HL-60 (cell line): ENCODE results near the gene LRRN1.

Source experiments
- POLR2AphosphoS5 ChIP-seq: IDR thresholded peaks from 2 replicates; pipeline ENCODE4 v1.6.1; 2012; ENCODE audit warnings: low read depth
- TF ChIP-seq, protein P1 (sequence below): IDR thresholded peaks from one replicate; pipeline ENCODE4 v1.5.1; 2011; ENCODE audit warnings: low read length, control low read depth, inconsistent platforms; ENCODE audit not compliant: insufficient read depth
- TF ChIP-seq, protein P2 (sequence below): IDR thresholded peaks from 2 replicates; pipeline ENCODE4 v1.6.1; 2012; ENCODE audit warnings: low read depth; ENCODE audit not compliant: insufficient replicate concordance

DNA sequence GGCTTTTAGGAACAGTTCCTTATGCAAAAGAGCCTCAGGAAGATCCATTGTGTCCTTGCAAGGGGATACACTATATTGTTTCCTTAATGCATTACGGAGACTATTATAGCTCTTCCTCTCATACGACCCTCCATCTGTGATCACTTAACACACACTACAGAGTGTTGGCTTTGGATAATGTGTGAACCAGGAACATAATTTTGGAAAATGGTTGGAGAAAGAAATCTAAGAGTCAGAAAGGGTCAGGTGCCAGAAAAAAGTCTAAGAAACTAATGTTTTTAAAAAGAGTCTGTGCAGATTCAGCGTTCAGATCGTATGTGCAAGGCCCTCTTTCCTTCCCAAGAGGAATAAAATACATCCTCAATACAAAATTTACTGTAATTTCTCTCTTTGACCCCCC lies 27.3 kb downstream of the LRRN1 start:
- TF ChIP-seq, protein P1, sequence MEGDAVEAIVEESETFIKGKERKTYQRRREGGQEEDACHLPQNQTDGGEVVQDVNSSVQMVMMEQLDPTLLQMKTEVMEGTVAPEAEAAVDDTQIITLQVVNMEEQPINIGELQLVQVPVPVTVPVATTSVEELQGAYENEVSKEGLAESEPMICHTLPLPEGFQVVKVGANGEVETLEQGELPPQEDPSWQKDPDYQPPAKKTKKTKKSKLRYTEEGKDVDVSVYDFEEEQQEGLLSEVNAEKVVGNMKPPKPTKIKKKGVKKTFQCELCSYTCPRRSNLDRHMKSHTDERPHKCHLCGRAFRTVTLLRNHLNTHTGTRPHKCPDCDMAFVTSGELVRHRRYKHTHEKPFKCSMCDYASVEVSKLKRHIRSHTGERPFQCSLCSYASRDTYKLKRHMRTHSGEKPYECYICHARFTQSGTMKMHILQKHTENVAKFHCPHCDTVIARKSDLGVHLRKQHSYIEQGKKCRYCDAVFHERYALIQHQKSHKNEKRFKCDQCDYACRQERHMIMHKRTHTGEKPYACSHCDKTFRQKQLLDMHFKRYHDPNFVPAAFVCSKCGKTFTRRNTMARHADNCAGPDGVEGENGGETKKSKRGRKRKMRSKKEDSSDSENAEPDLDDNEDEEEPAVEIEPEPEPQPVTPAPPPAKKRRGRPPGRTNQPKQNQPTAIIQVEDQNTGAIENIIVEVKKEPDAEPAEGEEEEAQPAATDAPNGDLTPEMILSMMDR = no peak
- TF ChIP-seq POLR2AphosphoS5 = no peak
- TF ChIP-seq, protein P2, sequence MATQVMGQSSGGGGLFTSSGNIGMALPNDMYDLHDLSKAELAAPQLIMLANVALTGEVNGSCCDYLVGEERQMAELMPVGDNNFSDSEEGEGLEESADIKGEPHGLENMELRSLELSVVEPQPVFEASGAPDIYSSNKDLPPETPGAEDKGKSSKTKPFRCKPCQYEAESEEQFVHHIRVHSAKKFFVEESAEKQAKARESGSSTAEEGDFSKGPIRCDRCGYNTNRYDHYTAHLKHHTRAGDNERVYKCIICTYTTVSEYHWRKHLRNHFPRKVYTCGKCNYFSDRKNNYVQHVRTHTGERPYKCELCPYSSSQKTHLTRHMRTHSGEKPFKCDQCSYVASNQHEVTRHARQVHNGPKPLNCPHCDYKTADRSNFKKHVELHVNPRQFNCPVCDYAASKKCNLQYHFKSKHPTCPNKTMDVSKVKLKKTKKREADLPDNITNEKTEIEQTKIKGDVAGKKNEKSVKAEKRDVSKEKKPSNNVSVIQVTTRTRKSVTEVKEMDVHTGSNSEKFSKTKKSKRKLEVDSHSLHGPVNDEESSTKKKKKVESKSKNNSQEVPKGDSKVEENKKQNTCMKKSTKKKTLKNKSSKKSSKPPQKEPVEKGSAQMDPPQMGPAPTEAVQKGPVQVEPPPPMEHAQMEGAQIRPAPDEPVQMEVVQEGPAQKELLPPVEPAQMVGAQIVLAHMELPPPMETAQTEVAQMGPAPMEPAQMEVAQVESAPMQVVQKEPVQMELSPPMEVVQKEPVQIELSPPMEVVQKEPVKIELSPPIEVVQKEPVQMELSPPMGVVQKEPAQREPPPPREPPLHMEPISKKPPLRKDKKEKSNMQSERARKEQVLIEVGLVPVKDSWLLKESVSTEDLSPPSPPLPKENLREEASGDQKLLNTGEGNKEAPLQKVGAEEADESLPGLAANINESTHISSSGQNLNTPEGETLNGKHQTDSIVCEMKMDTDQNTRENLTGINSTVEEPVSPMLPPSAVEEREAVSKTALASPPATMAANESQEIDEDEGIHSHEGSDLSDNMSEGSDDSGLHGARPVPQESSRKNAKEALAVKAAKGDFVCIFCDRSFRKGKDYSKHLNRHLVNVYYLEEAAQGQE = no peak
